Astrocyte of the hippocampus (primary cell): ENCODE measurements around the gene SGSM2.

Experiments used
- DNase-seq: peaks from one replicate; pipeline ENCODE4 v3.0.0; 2011; ENCODE audit warnings: low read depth, low spot score

The SGSM2 gene

GRCh38 chr17:2398182-2398581, 60.9 kb downstream of the SGSM2 start:
- DNase-seq: no peak

GRCh38 chr17:2398655-2399571, 61.6 kb downstream of the SGSM2 start:
- DNase-seq: peak; percentile 90

- DNase-seq: peak; percentile 99
Observed at GRCh38 chr17:2399572-2400473, 62.5 kb downstream of the SGSM2 start.

GRCh38 chr17:2400474-2400866, 63.2 kb downstream of the SGSM2 start:
- DNase-seq: peak; percentile 72

- DNase-seq: peak; percentile 99
Observed at GRCh38 chr17:2400877-2401425, 63.6 kb downstream of the SGSM2 start, which contains the start of gene MNT. TSS of gene MNT (minus strand) at chr17:2401060. CDS start at chr17:2400712, 348 bp downstream.

GRCh38 chr17:2401426-2402221, 64.3 kb downstream of the SGSM2 start:
- DNase-seq: peak; percentile 100

GRCh38 chr17:2402544-2402943, 65.2 kb downstream of the SGSM2 start:
- no peak for DNase-seq

GRCh38 chr17:2403044-2403443, 65.7 kb downstream of the SGSM2 start:
- no peak for DNase-seq

GRCh38 chr17:2405247-2405926, 68.1 kb downstream of the SGSM2 start:
- DNase-seq: peak; percentile 50

- DNase-seq: no peak
Observed at GRCh38 chr17:2406271-2406902, 69.1 kb downstream of the SGSM2 start.

- peak; percentile 93 for DNase-seq
Observed at GRCh38 chr17:2406903-2407790, 69.8 kb downstream of the SGSM2 start.

GRCh38 chr17:2410951-2411350, 73.7 kb downstream of the SGSM2 start:
- no peak for DNase-seq

- DNase-seq: peak; percentile 45
Observed at GRCh38 chr17:2412561-2413021, 75.3 kb downstream of the SGSM2 start.

- no peak for DNase-seq
Observed at GRCh38 chr17:2414446-2415064, 77.3 kb downstream of the SGSM2 start.

GRCh38 chr17:2415081-2415480, 77.8 kb downstream of the SGSM2 start:
- DNase-seq: no peak

GRCh38 chr17:2416010-2416734, 78.9 kb downstream of the SGSM2 start:
- peak; percentile 96 for DNase-seq

- DNase-seq: no peak
Observed at GRCh38 chr17:2418572-2418971, 81.3 kb downstream of the SGSM2 start.

GRCh38 chr17:2419486-2419885, 82.2 kb downstream of the SGSM2 start:
- no peak for DNase-seq
